Neural progenitor cell (in vitro differentiated cells): Measurements from ENCODE around the gene CD274.

ENCODE experiments used
- EZH2 ChIP-seq: fragments of 200-600 bp; sonication (generic); IDR thresholded peaks from 2 replicates; pipeline ENCODE4 v1.6.1; 2017; ENCODE audit warnings: antibody characterized with exemption, mild to moderate bottlenecking, moderate library complexity
- EZH2phosphoT487 ChIP-seq: fragments of 200-600 bp; sonication (generic); IDR thresholded peaks from 2 replicates; pipeline ENCODE4 v1.6.1; 2017; ENCODE audit warnings: antibody characterized with exemption
- TF ChIP-seq, protein P1 (sequence below): fragments of 200-600 bp; sonication (generic); IDR thresholded peaks from 2 replicates; pipeline ENCODE4 v1.5.1; 2017; ENCODE audit warnings: antibody characterized with exemption, mild to moderate bottlenecking

DNA sequence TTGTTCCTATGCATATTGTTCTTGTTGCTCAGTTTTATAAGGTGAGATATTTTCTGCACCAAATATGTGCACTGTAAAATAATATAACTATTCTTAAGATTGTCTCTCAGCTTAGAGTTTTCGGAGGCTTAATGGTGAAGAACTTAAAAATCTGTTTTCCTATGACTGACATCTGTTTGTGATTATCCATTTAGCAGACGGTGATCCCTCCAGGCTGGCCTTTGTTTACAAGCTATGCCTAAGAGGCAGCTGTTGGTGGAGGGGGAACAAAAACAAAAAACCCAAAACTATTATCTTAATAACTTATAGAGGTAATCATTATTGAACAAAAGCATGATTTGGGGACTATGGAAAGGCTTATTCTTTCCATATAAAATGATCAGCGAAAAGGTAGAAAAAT, 60.6 kb downstream of the CD274 start:
- TF ChIP-seq, protein P1, sequence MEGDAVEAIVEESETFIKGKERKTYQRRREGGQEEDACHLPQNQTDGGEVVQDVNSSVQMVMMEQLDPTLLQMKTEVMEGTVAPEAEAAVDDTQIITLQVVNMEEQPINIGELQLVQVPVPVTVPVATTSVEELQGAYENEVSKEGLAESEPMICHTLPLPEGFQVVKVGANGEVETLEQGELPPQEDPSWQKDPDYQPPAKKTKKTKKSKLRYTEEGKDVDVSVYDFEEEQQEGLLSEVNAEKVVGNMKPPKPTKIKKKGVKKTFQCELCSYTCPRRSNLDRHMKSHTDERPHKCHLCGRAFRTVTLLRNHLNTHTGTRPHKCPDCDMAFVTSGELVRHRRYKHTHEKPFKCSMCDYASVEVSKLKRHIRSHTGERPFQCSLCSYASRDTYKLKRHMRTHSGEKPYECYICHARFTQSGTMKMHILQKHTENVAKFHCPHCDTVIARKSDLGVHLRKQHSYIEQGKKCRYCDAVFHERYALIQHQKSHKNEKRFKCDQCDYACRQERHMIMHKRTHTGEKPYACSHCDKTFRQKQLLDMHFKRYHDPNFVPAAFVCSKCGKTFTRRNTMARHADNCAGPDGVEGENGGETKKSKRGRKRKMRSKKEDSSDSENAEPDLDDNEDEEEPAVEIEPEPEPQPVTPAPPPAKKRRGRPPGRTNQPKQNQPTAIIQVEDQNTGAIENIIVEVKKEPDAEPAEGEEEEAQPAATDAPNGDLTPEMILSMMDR = no peak
- TF ChIP-seq EZH2phosphoT487 (no peak), EZH2 (no peak)
